H1 (cell line): ENCODE data around the gene ST3GAL3. TPM values are rescaled to one million over a fixed set of nuclear protein-coding genes. Genes with fewer than 3 reads are reported as not detected.
A peak's percentile ranks its signal among the peaks of the same experiment; 100 is the strongest.

Source experiments
- CTCF ChIA-PET: fragments of 300-600 bp; sonication (Branson Sonifier 250); formaldehyde crosslinking; loops from one replicate; lab custom pipeline; 2021; ENCODE audit not compliant: partially characterized antibody; lab: Charles Lee
- POLR2A ChIA-PET: fragments of 300-600 bp; sonication (Branson Sonifier 250); formaldehyde crosslinking; loops from one replicate; lab custom pipeline; 2021; ENCODE audit warnings: inconsistent platforms; ENCODE audit not compliant: partially characterized antibody; lab: Charles Lee
- DNase-seq, 2 experiments: peaks; one replicate each; pipeline versions ENCODE4 v3.0.0 to v3.0.0-alpha.2; 2010 to 2022; ENCODE audit warnings: low spot score in 2 of 2, low read depth in 1 of 2, mixed read lengths in 1 of 2
- FAIRE-seq: peaks from 2 replicates; lab custom pipeline; 2011; peaks lifted over from hg19 to GRCh38; lab: Jason Lieb, UNC
- H2AFZ ChIP-seq: 2 replicates; pipeline ENCODE4 v1.8.1; 2012; ENCODE audit warnings: low read length, inconsistent platforms
- H2AK5ac ChIP-seq: 2 replicates; pipeline ENCODE4 v1.6.1; 2013; ENCODE audit warnings: low read depth, low read length
- H2BK120ac ChIP-seq: replicated peaks from 2 replicates; pipeline ENCODE3; 2013; ENCODE audit warnings: low read depth, low read length, inconsistent platforms
- H2BK12ac ChIP-seq: 2 replicates; pipeline ENCODE4 v1.6.1; 2013; ENCODE audit warnings: low read depth, low read length
- H2BK15ac ChIP-seq: 2 replicates; pipeline ENCODE4 v1.6.1; 2013; ENCODE audit warnings: low read length
- H2BK20ac ChIP-seq: 2 replicates; pipeline ENCODE4 v1.6.1; 2013; ENCODE audit warnings: low read length
- H2BK5ac ChIP-seq: 2 replicates; pipeline ENCODE4 v1.6.1; 2013; ENCODE audit warnings: low read depth, low read length
- H3K14ac ChIP-seq: 2 replicates; pipeline ENCODE4 v1.6.1; 2013; ENCODE audit warnings: inconsistent platforms; ENCODE audit not compliant: insufficient read length
- H3K18ac ChIP-seq: 2 replicates; pipeline ENCODE4 v1.6.1; 2013; ENCODE audit warnings: low read length; ENCODE audit errors: extremely low read depth
- H3K23ac ChIP-seq: 2 replicates; pipeline ENCODE4 v1.6.1; 2013; ENCODE audit warnings: inconsistent platforms; ENCODE audit not compliant: insufficient read length
- H3K23me2 ChIP-seq: 2 replicates; pipeline ENCODE4 v1.6.1; 2013; ENCODE audit warnings: low read depth, low read length
- H3K27ac ChIP-seq: 2 replicates; pipeline ENCODE4 v1.6.1; 2011; ENCODE audit warnings: low read depth, low read length, inconsistent platforms
- H3K27me3 ChIP-seq, 4 experiments: replicated peaks in 1 of 4; 1 replicate in 1 of 4; 2 replicates in 3 of 4; pipeline versions ENCODE4 v1.6.1 to v1.8.1; 2011 to 2013; ENCODE audit warnings: low read length in 3 of 4, mild to moderate bottlenecking in 3 of 4, inconsistent platforms in 2 of 4, mixed read lengths in 2 of 4, moderate library complexity in 1 of 4; ENCODE audit not compliant: control insufficient read depth in 3 of 4, insufficient read depth in 3 of 4; ENCODE audit errors: extremely low read depth in 1 of 4
- H3K36me3 ChIP-seq, 4 experiments: 2 replicates each; pipeline versions ENCODE4 v1.6.1 to v1.8.1; 2011 to 2013; ENCODE audit warnings: mild to moderate bottlenecking in 4 of 4, low read length in 3 of 4, moderate library complexity in 2 of 4, control low read depth in 1 of 4, inconsistent platforms in 1 of 4; ENCODE audit not compliant: insufficient read depth in 4 of 4, control insufficient read depth in 2 of 4
- H3K4ac ChIP-seq: replicated peaks from 2 replicates; pipeline ENCODE3; 2013; ENCODE audit warnings: low read length, low read depth, mixed read lengths, inconsistent platforms; ENCODE audit not compliant: insufficient read length
- H3K4me1 ChIP-seq, 4 experiments: replicated peaks in 1 of 4; 1 replicate in 1 of 4; 2 replicates in 3 of 4; pipeline versions ENCODE4 v1.6.1 to v1.8.1; 2011 to 2013; ENCODE audit warnings: low read length in 3 of 4, inconsistent platforms in 2 of 4, mixed read lengths in 1 of 4; ENCODE audit not compliant: insufficient read depth in 4 of 4, control insufficient read depth in 3 of 4
- H3K4me2 ChIP-seq, 2 experiments: 2 replicates each; pipeline versions ENCODE4 v1.6.1 to v1.8.1; 2011 to 2013; ENCODE audit warnings: low read depth in 2 of 2, low read length in 2 of 2, control low read depth in 1 of 2, inconsistent platforms in 1 of 2, mild to moderate bottlenecking in 1 of 2; ENCODE audit not compliant: insufficient read depth in 1 of 2
- H3K4me3 ChIP-seq, 4 experiments: fragments of 200-600, 300-600 bp in 1 of 4; sonication (generic), shearing (Covaris generic), sonication (Bioruptor Twin) in 1 of 4; 2 replicates each; pipeline versions ENCODE4 v1.5.1 to v1.8.1; 2011 to 2016; ENCODE audit warnings: low read length in 4 of 4, low read depth in 3 of 4, control low read depth in 2 of 4, inconsistent platforms in 2 of 4, mild to moderate bottlenecking in 2 of 4, mixed read lengths in 1 of 4, moderate library complexity in 1 of 4; ENCODE audit not compliant: insufficient read depth in 2 of 4; ENCODE audit errors: extremely low read depth in 1 of 4
- H3K56ac ChIP-seq: replicated peaks from 2 replicates; pipeline ENCODE3; 2013; ENCODE audit warnings: low read depth, mild to moderate bottlenecking, mixed read lengths, low read length, inconsistent platforms; ENCODE audit not compliant: insufficient read length
- H3K79me1 ChIP-seq: 2 replicates; pipeline ENCODE4 v1.6.1; 2013; ENCODE audit warnings: low read depth, low read length, control low read depth
- H3K79me2 ChIP-seq, 2 experiments: 2 replicates each; pipeline versions ENCODE4 v1.6.1 to v1.8.1; 2012 to 2013; ENCODE audit warnings: low read length in 2 of 2, mild to moderate bottlenecking in 2 of 2, inconsistent platforms in 1 of 2; ENCODE audit not compliant: insufficient read depth in 2 of 2, control insufficient read depth in 1 of 2
- H3K9ac ChIP-seq, 4 experiments: replicated peaks in 1 of 4; 1 replicate in 1 of 4; 2 replicates in 3 of 4; pipeline versions ENCODE4 v1.6.1 to v1.8.1; 2011 to 2013; ENCODE audit warnings: low read depth in 3 of 4, low read length in 3 of 4, control low read depth in 2 of 4, mild to moderate bottlenecking in 2 of 4, moderate library complexity in 2 of 4, inconsistent platforms in 1 of 4; ENCODE audit errors: extremely low read depth in 1 of 4
- H3K9me3 ChIP-seq, 2 experiments: 2 replicates each; pipeline versions ENCODE4 v1.6.1 to v1.8.1; 2012 to 2013; ENCODE audit warnings: mild to moderate bottlenecking in 2 of 2, moderate library complexity in 2 of 2, control low read depth in 1 of 2, inconsistent platforms in 1 of 2, low read depth in 1 of 2, low read length in 1 of 2, mixed read lengths in 1 of 2; ENCODE audit not compliant: insufficient read depth in 2 of 2
- H4K20me1 ChIP-seq, 2 experiments: replicated peaks in 1 of 2; 2 replicates each; pipeline versions ENCODE3 to v1.8.1; 2011 to 2013; ENCODE audit warnings: inconsistent platforms in 2 of 2, low read length in 2 of 2, mild to moderate bottlenecking in 1 of 2; ENCODE audit not compliant: insufficient read depth in 2 of 2, control insufficient read depth in 1 of 2
- H4K5ac ChIP-seq: 2 replicates; pipeline ENCODE4 v1.6.1; 2013; ENCODE audit warnings: low read length, low read depth, mixed read lengths, inconsistent platforms; ENCODE audit not compliant: insufficient read length
- H4K8ac ChIP-seq: 2 replicates; pipeline ENCODE4 v1.8.0; 2013; ENCODE audit warnings: mild to moderate bottlenecking, moderate library complexity, low read length, inconsistent platforms; ENCODE audit not compliant: insufficient read depth; ENCODE audit errors: extremely low read depth
- H4K91ac ChIP-seq: replicated peaks from 2 replicates; pipeline ENCODE3; 2013; ENCODE audit warnings: low read length, mixed read lengths, inconsistent platforms; ENCODE audit not compliant: insufficient read length
- BCL11A ChIP-seq, 2 experiments: IDR thresholded peaks; one replicate each; pipeline ENCODE4 v1.6.1; 2011; ENCODE audit warnings: low read depth in 2 of 2, low read length in 2 of 2, mild to moderate bottlenecking in 2 of 2
- CBX8 ChIP-seq: fragments of 300-800, 300-1000 bp; sonication (generic); IDR thresholded peaks from 2 replicates; pipeline ENCODE4 v1.7.1; 2016; ENCODE audit warnings: low read depth, low read length, borderline replicate concordance
- CHD2 ChIP-seq: IDR thresholded peaks from 2 replicates; pipeline ENCODE4 v1.6.1; 2012; ENCODE audit warnings: low read length, improper control_type of control experiment
- EZH2 ChIP-seq: fragments of 200-600 bp; sonication (generic); IDR thresholded peaks from 2 replicates; pipeline ENCODE4 v1.7.1; 2012; ENCODE audit warnings: low read depth, mild to moderate bottlenecking, moderate library complexity, low read length, inconsistent platforms; ENCODE audit not compliant: severe bottlenecking
- GABPA ChIP-seq: IDR thresholded peaks from 2 replicates; pipeline ENCODE4 v1.6.1; 2011; ENCODE audit warnings: mild to moderate bottlenecking, low read length, moderate library complexity, borderline replicate concordance; ENCODE audit not compliant: insufficient read depth
- JUN ChIP-seq: IDR thresholded peaks from 2 replicates; pipeline ENCODE4 v1.6.1; 2011; ENCODE audit warnings: low read depth, mild to moderate bottlenecking, improper control_type of control experiment, low read length
- MAX ChIP-seq: IDR thresholded peaks from 2 replicates; pipeline ENCODE4 v1.6.1; 2012; ENCODE audit warnings: inconsistent platforms
- POLR2AphosphoS5 ChIP-seq: IDR thresholded peaks from 2 replicates; pipeline ENCODE4 v1.6.1; 2011; ENCODE audit warnings: low read depth, low read length
- RFX5 ChIP-seq: IDR thresholded peaks from 2 replicates; pipeline ENCODE4 v1.6.1; 2011; ENCODE audit warnings: low read depth, low read length, improper control_type of control experiment, borderline replicate concordance
- SP1 ChIP-seq: IDR thresholded peaks from 2 replicates; pipeline ENCODE4 v1.6.1; 2011; ENCODE audit warnings: low read depth, low read length
- WGBS, 2 experiments: shearing (Covaris generic) in 1 of 2; methylation state at CpG; one replicate each; pipeline versions ENCODE4 v1.1.6 to v1.1.7; 2013 to 2015; ENCODE audit warnings: low lambda C conversion rate in 2 of 2, mixed read lengths in 2 of 2, inconsistent platforms in 1 of 2, low coverage in 1 of 2, missing lambda C conversion rate in 1 of 2; ENCODE audit not compliant: insufficient replicate concordance in 2 of 2, insufficient coverage in 1 of 2, insufficient read length in 1 of 2; ENCODE audit errors: extremely low coverage in 1 of 2, missing lambda C conversion rate in 1 of 2; 5-methylcytosine and 5-hydroxymethylcytosine counted together
- polyA plus RNA-seq, 7 experiments: library from polyadenylated mRNA; depleted of rRNA in 3 of 7; stranded (reverse) in 5 of 7; unstranded in 2 of 7; fragments of >200 nt in 5 of 7; fragments of 200-250 nt in 2 of 7; gene quantifications; 1 replicate in 5 of 7; 2 replicates in 1 of 7; 4 replicates in 1 of 7; pipeline versions ENCODE4 v1.2.1 to v1.2.3, GENCODE V29; 2011 to 2013; ENCODE audit warnings: missing spikeins in 2 of 7, mixed read lengths in 2 of 7
- total RNA-seq: library from RNA; stranded (reverse); fragmentation: NEBNext Ultra II Directional; extraction: Animal tissue kit (Norgen Biotek cat#: 25700); gene quantifications from 2 replicates; pipeline ENCODE4 v1.2.1, GENCODE V29; 2021
- TF ChIP-seq, protein P1 (sequence below): IDR thresholded peaks from 2 replicates; pipeline ENCODE4 v1.6.1; 2011; ENCODE audit warnings: low read length, improper control_type of control experiment

Gene ST3GAL3
- total and polyA plus RNA-seq, 2 of the 8 experiments (the other 6 are each of a cell fraction or from before 2014, with no cell fraction given): 6.8 to 7.0 TPM

GRCh38 chr1:43879996-43880395, 172.7 kb downstream of the ST3GAL3 start:
- no peak for FAIRE-seq
- DNase-seq: no peak
- Histone ChIP-seq H2BK12ac (no peak overlapping the region), H2BK5ac (no peak overlapping the region), H3K4me3 (no peak overlapping the region), H2AK5ac (0 out of 2 replicates have a peak overlapping the region, but pooled peaks have one; percentile 0), H3K18ac (no peak overlapping the region), H3K14ac (no peak overlapping the region), H2BK15ac (no peak overlapping the region), H3K4ac (no peak overlapping the region), H4K8ac (no peak overlapping the region), H4K5ac (no peak overlapping the region), H3K23ac (no peak overlapping the region), H4K91ac (no peak overlapping the region), H3K27ac (no peak overlapping the region), H3K4me2 (no peak overlapping the region), H3K79me2 (no peaks in the 10 kb centered on the region), H3K9ac (no peak overlapping the region), H2AFZ (no peak overlapping the region), H3K23me2 (no peaks in the 10 kb centered on the region), H3K79me1 (no peaks in the 10 kb centered on the region; the same call in 1 of the 2 replicates), H3K4me1 (peaks cover 5 to 12% (median 8%) of the 10 kb centered on the region in 4 experiments), H3K56ac (no peak overlapping the region), H4K20me1 (no peaks in the 10 kb centered on the region), H2BK120ac (no peak overlapping the region), H3K27me3 (no peaks in the 10 kb centered on the region; a peak in 1 of 7 replicates), H2BK20ac (no peak overlapping the region), H3K36me3 (no peaks in the 10 kb centered on the region), H3K9me3 (no peaks in the 10 kb centered on the region)
- ChIA-PET POLR2A (interaction anchor here (0.6 kb wide), 1 partner anchor 91 kb away, joined by 3 read pairs; no protein-coding TSS in a partner anchor), CTCF (interaction anchor here (0.5 to 2.5 kb wide), 4 partner anchors 50 to 55 kb away, joined by 3 to 9 read pairs (median 4); no protein-coding TSS in a partner anchor)
- WGBS, 2 experiments: 74% methylated on average over 2 of the region's 2 CpGs; no CpG with 5 or more reads in 1 of the 2 experiments
- no peak for TF ChIP-seq MAX
- TF ChIP-seq CBX8: no peak
- no peak for TF ChIP-seq CHD2
- no peak for TF ChIP-seq SP1
- TF ChIP-seq GABPA: no peak
- TF ChIP-seq, protein P1, sequence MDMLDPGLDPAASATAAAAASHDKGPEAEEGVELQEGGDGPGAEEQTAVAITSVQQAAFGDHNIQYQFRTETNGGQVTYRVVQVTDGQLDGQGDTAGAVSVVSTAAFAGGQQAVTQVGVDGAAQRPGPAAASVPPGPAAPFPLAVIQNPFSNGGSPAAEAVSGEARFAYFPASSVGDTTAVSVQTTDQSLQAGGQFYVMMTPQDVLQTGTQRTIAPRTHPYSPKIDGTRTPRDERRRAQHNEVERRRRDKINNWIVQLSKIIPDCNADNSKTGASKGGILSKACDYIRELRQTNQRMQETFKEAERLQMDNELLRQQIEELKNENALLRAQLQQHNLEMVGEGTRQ: no peak
- TF ChIP-seq POLR2AphosphoS5: no peak
- TF ChIP-seq RFX5: no peak
- TF ChIP-seq JUN: no peak
- TF ChIP-seq BCL11A (IDR thresholded peaks at IDR 0.05; ENCODE audit: low read depth in 2 of 2, low read length in 2 of 2): no peak
- TF ChIP-seq EZH2: no peak
- TF ChIP-seq, all 59 proteins: peak for 0
